SK-N-SH (cell line): Measurements from ENCODE around the gene BCAR1.

Experiments used
- CHD2 ChIP-seq: fragments of 150-350 bp; IDR thresholded peaks from 2 replicates; pipeline ENCODE4 v1.6.1; 2018; ENCODE audit warnings: low read length; ENCODE audit not compliant: partially characterized antibody
- CTCF ChIP-seq: fragments of 200-600 bp; sonication (generic); IDR thresholded peaks from 2 replicates; pipeline ENCODE4 v1.6.1; 2017; ENCODE audit warnings: antibody characterized with exemption, mild to moderate bottlenecking, moderate library complexity
- FOXJ3 ChIP-seq: sonication (generic); formaldehyde crosslinking; IDR thresholded peaks from 2 replicates; pipeline ENCODE4 v1.5.1; 2020; ENCODE audit warnings: mild to moderate bottlenecking, missing genetic modification reagents
- GABPA ChIP-seq: IDR thresholded peaks from 2 replicates; pipeline ENCODE4 v1.4.0; 2012; ENCODE audit warnings: low read depth, mild to moderate bottlenecking
- POLR2AphosphoS5 ChIP-seq: IDR thresholded peaks from 2 replicates; pipeline ENCODE4 v1.6.1; 2012; ENCODE audit warnings: low read depth, low read length
- RAD21 ChIP-seq: IDR thresholded peaks from 2 replicates; pipeline ENCODE4 v1.6.1; 2012; ENCODE audit warnings: mild to moderate bottlenecking, low read length
- REST ChIP-seq: IDR thresholded peaks from 2 replicates; pipeline ENCODE4 v1.6.1; 2012; ENCODE audit warnings: mild to moderate bottlenecking, low read depth, low read length, moderate library complexity
- RXRA ChIP-seq: IDR thresholded peaks from 2 replicates; pipeline ENCODE4 v1.4.0; 2012; ENCODE audit warnings: low read depth, mild to moderate bottlenecking, borderline replicate concordance
- TEAD4 ChIP-seq: IDR thresholded peaks from 2 replicates; pipeline ENCODE4 v1.4.0; 2012; ENCODE audit warnings: mild to moderate bottlenecking, borderline replicate concordance; ENCODE audit not compliant: insufficient read depth
- USF1 ChIP-seq: IDR thresholded peaks from 2 replicates; pipeline ENCODE4 v1.4.0; 2012; ENCODE audit warnings: low read depth, borderline replicate concordance
- USF2 ChIP-seq: fragments of 150-350 bp; IDR thresholded peaks from 2 replicates; pipeline ENCODE4 v1.6.1; 2017; ENCODE audit warnings: antibody characterized with exemption, low read length, low read depth, borderline replicate concordance

- TF ChIP-seq CTCF, result no peak
- no peak for TF ChIP-seq GABPA
- TF ChIP-seq TEAD4, result no peak
- TF ChIP-seq RAD21, result no peak
- no peak for TF ChIP-seq REST
- TF ChIP-seq POLR2AphosphoS5, result no peak
- no peak for TF ChIP-seq RXRA
- no peak for TF ChIP-seq CHD2
- TF ChIP-seq USF1, result no peak
- no peak for TF ChIP-seq FOXJ3 (CRISPR knock-in tag)
- no peak for TF ChIP-seq USF2
Observed at GRCh38 chr16:75281826-75282225, 30.4 kb upstream of the BCAR1 start.
